Endothelial cell (in vitro differentiated cells): ENCODE results near the gene RUFY4. TPM values are rescaled to one million over a fixed set of nuclear protein-coding genes. Genes with fewer than 3 reads are reported as not detected.

Experiments used
- DNase-seq: peaks from one replicate; pipeline ENCODE4 v3.0.0; 2021; ENCODE audit warnings: low spot score
- H3K27ac Mint-ChIP-seq: one replicate; pipeline ENCODE4 v1.8.0; 2021; ENCODE audit warnings: mixed read lengths, inconsistent platforms; ENCODE audit not compliant: unreplicated experiment
- H3K27me3 Mint-ChIP-seq: one replicate; pipeline ENCODE4 v1.8.0; 2021; ENCODE audit warnings: mild to moderate bottlenecking, moderate library complexity, mixed read lengths, inconsistent platforms; ENCODE audit not compliant: unreplicated experiment
- H3K36me3 Mint-ChIP-seq: one replicate; pipeline ENCODE4 v1.8.0; 2021; ENCODE audit warnings: mild to moderate bottlenecking, low read depth, mixed read lengths, inconsistent platforms; ENCODE audit not compliant: unreplicated experiment
- H3K4me1 Mint-ChIP-seq: one replicate; pipeline ENCODE4 v1.8.0; 2021; ENCODE audit warnings: mild to moderate bottlenecking, mixed read lengths, inconsistent platforms; ENCODE audit not compliant: unreplicated experiment
- H3K4me3 Mint-ChIP-seq: one replicate; pipeline ENCODE4 v1.8.0; 2021; ENCODE audit warnings: mild to moderate bottlenecking, mixed read lengths, inconsistent platforms; ENCODE audit not compliant: unreplicated experiment
- H3K9me3 Mint-ChIP-seq: one replicate; pipeline ENCODE4 v1.8.0; 2021; ENCODE audit warnings: mixed read lengths, inconsistent platforms; ENCODE audit not compliant: unreplicated experiment
- total RNA-seq: library from RNA; stranded (reverse); fragmentation: NEBNext Ultra II Directional; extraction: Animal tissue kit (Norgen Biotek cat#: 25700); gene quantifications from one replicate; pipeline ENCODE4 v1.2.1, GENCODE V29; 2021; ENCODE audit not compliant: unreplicated experiment
- TF ChIP-seq, protein P1 (sequence below): fragments of 200-600 bp; sonication (generic); IDR thresholded peaks from one replicate; pipeline ENCODE4 v1.5.0; 2021; ENCODE audit warnings: antibody characterized with exemption; ENCODE audit not compliant: unreplicated experiment

Gene RUFY4
- total RNA-seq, 1 donor from 2014 or later: not detected

DNA sequence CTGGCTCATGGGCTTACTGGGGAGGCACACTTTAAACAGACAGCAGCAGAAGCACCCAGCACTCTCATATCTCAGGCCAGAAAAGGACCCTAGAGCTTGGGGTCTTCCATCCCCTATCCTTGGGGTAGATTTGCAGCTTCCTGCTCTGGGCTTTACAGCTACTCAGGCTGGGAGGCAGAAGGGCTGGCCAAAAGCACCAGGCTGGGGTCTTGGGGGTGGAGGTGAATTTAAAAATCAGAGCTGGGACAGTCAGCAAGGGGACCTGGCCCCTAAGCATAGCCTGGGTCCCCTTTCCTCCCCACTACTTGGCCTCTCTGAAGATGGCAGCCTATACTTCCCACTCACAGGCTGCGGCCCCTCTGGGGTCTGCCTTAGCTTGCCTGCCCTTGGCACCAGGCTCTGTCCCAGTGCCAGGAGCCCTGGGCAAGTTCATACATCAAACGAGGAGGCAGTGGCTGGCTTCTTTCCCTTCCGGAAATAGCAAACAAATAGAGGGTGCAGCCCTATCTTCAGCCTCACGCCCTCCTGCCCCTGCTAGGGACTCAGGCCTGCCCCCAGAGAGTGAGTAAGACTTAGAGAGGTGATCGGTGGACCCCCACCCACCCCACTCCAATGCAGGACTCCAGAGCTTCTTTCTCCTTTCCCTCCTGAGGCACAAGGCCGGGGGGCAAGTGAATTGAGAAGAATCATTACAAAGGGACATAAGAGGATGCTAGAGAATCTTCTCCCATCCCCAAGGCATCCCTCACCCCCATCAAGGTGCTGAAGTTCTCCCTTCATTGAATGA is 40.3 kb upstream of the RUFY4 start:
- peaks cover 8% of the 10 kb centered on the region for H3K4me1 Mint-ChIP-seq
- no peak overlapping the region for H3K27ac Mint-ChIP-seq
- peaks cover 25% of the 10 kb centered on the region for H3K27me3 Mint-ChIP-seq
- no peak for DNase-seq
- TF ChIP-seq, protein P1, sequence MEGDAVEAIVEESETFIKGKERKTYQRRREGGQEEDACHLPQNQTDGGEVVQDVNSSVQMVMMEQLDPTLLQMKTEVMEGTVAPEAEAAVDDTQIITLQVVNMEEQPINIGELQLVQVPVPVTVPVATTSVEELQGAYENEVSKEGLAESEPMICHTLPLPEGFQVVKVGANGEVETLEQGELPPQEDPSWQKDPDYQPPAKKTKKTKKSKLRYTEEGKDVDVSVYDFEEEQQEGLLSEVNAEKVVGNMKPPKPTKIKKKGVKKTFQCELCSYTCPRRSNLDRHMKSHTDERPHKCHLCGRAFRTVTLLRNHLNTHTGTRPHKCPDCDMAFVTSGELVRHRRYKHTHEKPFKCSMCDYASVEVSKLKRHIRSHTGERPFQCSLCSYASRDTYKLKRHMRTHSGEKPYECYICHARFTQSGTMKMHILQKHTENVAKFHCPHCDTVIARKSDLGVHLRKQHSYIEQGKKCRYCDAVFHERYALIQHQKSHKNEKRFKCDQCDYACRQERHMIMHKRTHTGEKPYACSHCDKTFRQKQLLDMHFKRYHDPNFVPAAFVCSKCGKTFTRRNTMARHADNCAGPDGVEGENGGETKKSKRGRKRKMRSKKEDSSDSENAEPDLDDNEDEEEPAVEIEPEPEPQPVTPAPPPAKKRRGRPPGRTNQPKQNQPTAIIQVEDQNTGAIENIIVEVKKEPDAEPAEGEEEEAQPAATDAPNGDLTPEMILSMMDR: no peak
- no peak overlapping the region for H3K4me3 Mint-ChIP-seq
- H3K36me3 Mint-ChIP-seq: no peaks in the 10 kb centered on the region
- H3K9me3 Mint-ChIP-seq: no peaks in the 10 kb centered on the region

DNA sequence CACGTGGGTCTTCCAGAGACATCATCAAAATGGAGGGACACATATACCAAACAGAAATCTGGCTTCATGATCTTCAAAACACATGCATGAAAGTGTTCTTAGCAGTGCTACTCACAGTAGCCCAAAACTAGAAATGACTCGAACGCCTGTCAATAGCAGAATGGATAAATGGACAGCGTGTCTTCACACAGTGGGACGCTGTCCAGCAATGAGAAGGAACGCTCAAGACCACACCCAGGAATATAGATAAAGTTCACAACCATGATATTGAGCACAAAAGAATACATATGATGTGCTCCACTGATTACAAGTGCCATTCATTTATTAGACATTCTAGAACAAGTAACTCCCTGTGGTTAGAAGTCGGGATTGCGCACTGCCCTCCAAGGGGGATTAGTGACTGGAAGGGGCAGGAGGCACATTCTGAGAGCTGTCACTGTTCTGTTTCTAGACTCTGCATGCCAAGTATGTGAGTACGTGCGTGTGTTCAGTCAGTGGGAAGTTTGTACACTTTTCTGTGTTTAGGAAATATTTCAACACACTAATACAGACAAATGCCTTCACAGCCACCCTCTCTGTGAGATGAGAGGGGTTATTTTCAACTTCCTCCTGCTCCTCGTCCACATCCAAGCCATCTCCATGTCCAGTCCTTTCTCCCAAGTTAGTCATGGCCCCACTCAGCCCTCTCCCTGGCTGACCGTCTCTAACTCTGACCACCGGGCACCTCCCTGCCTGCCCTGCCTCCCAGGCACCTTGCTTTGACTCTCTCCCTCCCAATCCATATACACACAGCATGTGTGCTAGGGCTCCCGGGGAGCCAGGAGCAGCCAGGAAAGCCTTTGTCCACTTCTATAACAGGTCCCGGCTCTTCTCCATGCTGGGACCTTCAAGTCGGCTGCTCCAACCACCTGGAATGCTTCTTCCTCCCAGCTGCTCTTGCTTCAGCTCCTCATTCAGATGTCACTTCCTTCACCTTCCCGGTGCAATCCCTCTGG is 39.4 kb upstream of the RUFY4 start:
- peaks cover 11% of the 10 kb centered on the region for H3K4me1 Mint-ChIP-seq
- H3K36me3 Mint-ChIP-seq: no peaks in the 10 kb centered on the region
- H3K9me3 Mint-ChIP-seq: no peaks in the 10 kb centered on the region
- no peak overlapping the region for H3K4me3 Mint-ChIP-seq
- TF ChIP-seq, protein P1: no peak
- H3K27ac Mint-ChIP-seq: no peak overlapping the region
- no peak for DNase-seq
- H3K27me3 Mint-ChIP-seq: peaks cover 25% of the 10 kb centered on the region

DNA sequence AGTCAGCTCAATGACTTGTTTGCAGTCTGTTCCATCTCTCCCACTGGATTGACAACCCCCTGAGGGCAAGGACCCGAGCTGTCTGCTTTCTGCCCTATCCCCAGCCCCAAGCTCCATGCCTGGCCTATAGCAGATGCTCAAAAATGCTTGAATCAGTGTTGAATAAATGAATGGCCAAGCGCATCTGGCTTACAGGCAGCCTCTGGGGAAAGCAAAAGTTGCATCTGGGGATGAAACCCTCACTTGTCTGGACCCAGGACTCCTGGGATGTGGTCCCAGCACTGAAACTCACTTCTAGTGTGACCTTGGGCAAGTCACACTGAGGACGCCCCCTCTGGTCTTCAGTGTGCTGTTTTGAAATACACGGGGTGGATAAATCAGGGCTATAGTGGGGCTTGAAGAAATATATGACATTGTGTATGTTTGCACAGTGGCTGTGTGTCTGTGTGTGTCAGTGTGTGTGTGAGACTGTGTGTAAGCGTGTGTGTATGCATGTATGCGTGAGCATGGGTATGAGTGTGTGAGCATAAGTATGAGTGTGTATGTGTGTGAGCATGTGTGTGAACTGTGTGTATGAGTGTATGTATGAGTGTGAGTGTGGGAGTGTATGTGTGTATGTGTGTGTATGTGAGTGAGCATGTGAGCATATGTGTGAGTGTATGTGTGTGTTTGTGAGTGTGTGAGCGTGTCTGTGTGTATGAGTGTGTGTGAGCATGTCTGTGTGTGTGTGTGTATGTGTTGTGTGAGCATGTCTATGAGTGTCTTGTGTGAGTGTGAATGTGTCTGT is 38.5 kb upstream of the RUFY4 start:
- Mint-ChIP-seq H3K36me3 (no peaks in the 10 kb centered on the region), H3K4me1 (peaks cover 10% of the 10 kb centered on the region), H3K27ac (no peak overlapping the region), H3K4me3 (no peak overlapping the region), H3K27me3 (peaks cover 26% of the 10 kb centered on the region), H3K9me3 (no peaks in the 10 kb centered on the region)
- TF ChIP-seq, protein P1: no peak
- no peak for DNase-seq

DNA sequence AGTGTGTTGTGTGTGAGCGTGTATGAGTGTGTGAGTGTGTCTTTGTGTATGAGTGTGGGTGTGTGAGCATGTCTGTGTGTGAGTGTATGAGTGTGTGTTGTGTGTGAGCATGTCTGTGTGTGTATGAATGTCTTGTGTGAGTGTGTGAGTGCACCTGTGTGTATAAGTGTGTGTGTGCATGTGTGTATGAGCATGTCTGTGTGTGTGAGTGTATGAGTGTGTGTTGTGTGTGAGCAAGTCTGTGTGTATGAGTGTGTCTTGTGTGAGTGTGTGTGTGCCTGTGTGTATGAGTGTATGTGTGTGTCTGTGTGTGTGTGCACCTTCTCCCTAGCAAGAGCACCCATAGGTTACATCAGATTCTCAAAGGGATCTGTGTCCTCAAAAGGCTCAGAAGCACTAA is 37.8 kb upstream of the RUFY4 start:
- no peak for DNase-seq
- Mint-ChIP-seq H3K27me3 (peaks cover 23% of the 10 kb centered on the region), H3K36me3 (no peaks in the 10 kb centered on the region), H3K4me3 (no peak overlapping the region), H3K4me1 (peaks cover 3% of the 10 kb centered on the region), H3K9me3 (no peaks in the 10 kb centered on the region), H3K27ac (no peak overlapping the region)
- TF ChIP-seq, protein P1: no peak
